Kidney (tissue), 22 donors: ENCODE data around the gene MYO5B. TPM values are rescaled to one million over a fixed set of nuclear protein-coding genes. Genes with fewer than 3 reads are reported as not detected.
"Not testable (repeated sequence)": the region's sequence is repeated elsewhere in the genome, so short reads cannot be mapped to it uniquely, and the experiment has no call there.

Experiments
- DNase-seq, 5 donors: peaks; one replicate each; pipeline ENCODE4 v3.0.0-alpha.2; 2013 to 2020
- FAIRE-seq: peaks from 2 replicates; lab custom pipeline; 2012; peaks lifted over from hg19 to GRCh38; lab: Jason Lieb, UNC
- H3K27ac ChIP-seq, 2 donors: one replicate each; pipeline ENCODE4 v1.7.0; 2013; ENCODE audit warnings: low read depth in 2 of 2, low read length in 2 of 2, inconsistent platforms in 1 of 2
- H3K27me3 ChIP-seq: one replicate; pipeline ENCODE4 v1.7.1; 2013; ENCODE audit warnings: low read length, inconsistent platforms; ENCODE audit not compliant: control insufficient read depth, insufficient read depth
- H3K36me3 ChIP-seq, 3 donors: one replicate each; pipeline versions ENCODE4 v1.7.0 to v1.7.1; 2013; ENCODE audit warnings: low read length in 3 of 3, control low read depth in 1 of 3, inconsistent platforms in 1 of 3; ENCODE audit not compliant: insufficient read depth in 3 of 3, control insufficient read depth in 2 of 3
- H3K4me1 ChIP-seq, 3 donors: one replicate each; pipeline versions ENCODE4 v1.7.0 to v1.7.1; 2013; ENCODE audit warnings: low read length in 3 of 3, inconsistent platforms in 1 of 3, low read depth in 1 of 3; ENCODE audit not compliant: control insufficient read depth in 2 of 3, insufficient read depth in 2 of 3
- H3K4me3 ChIP-seq, 3 donors: one replicate each; pipeline versions ENCODE4 v1.7.0 to v1.8.1; 2013; ENCODE audit warnings: low read length in 3 of 3, control low read depth in 1 of 3, inconsistent platforms in 1 of 3
- H3K9ac ChIP-seq, 3 donors: one replicate each; pipeline versions ENCODE4 v1.7.0 to v1.7.1; 2013; ENCODE audit warnings: low read length in 3 of 3, control low read depth in 1 of 3, inconsistent platforms in 1 of 3
- H3K9me3 ChIP-seq, 3 donors: one replicate each; pipeline versions ENCODE4 v1.7.0 to v1.7.1; 2013; ENCODE audit warnings: low read length in 3 of 3, control low read depth in 1 of 3, inconsistent platforms in 1 of 3; ENCODE audit not compliant: control insufficient read depth in 2 of 3, insufficient read depth in 1 of 3
- intact Hi-C: fragments of 100-400 bp; cut with DNase I; formaldehyde crosslinking; loops from one replicate; pipeline ENCODE4 v1.11.1; 2022
- long read RNA-seq, 10 donors: library from polyadenylated mRNA in 1 of 10; unstranded in 1 of 10; transcript quantifications; one replicate each; pipeline ENCODE4 v2.0.0 and lab custom pipeline, GENCODE V29; 2021 to 2026
- polyA plus RNA-seq: library from polyadenylated mRNA; stranded (reverse); fragments of 350-450 nt; fragmentation: Illumina TruSeq; extraction: RNeasy Lipid Tissue Mini Kit (QIAGEN cat#74804); gene quantifications from one replicate; pipeline ENCODE4 v1.2.3, GENCODE V29; 2014; ENCODE audit warnings: low read depth, low replicate concordance; ENCODE audit not compliant: insufficient read depth
- total RNA-seq: library from RNA; stranded (reverse); fragmentation: NEBNext Ultra II Directional; extraction: Animal tissue kit (Norgen Biotek cat#: 25700); gene quantifications from one replicate; pipeline ENCODE4 v1.2.1, GENCODE V29; 2021
- TF ChIP-seq, protein P1 (sequence below): IDR thresholded peaks from 3 replicates; pipeline ENCODE4 v1.5.1; 2012; ENCODE audit warnings: mild to moderate bottlenecking, moderate library complexity, borderline replicate concordance; ENCODE audit not compliant: insufficient read depth; ENCODE audit errors: extremely low read depth
- donor health status: control.
- donor health status: control.
- donor health status: control.
- donor health status: control.
- donor health status: control.
- donor health status: DM: yes; HTN: yes; CAD: no.
- donor health status: Normal renal cell carcinoma (clear cell type).

MYO5B gene
- 43.8 TPM for total RNA-seq
- polyA plus RNA-seq, result 17.8 TPM
- long read RNA-seq, donor 1, result 0 reads
- long read RNA-seq, donor 2, partial matches to known transcripts, result 0 of 1 reads
- long read RNA-seq, donor 2, other reads (novel, unspliced or antisense), result 0 of 1 reads
- long read RNA-seq, donor 3, result 0 reads
- long read RNA-seq, donor 4, result 0 reads
- long read RNA-seq, donor 5, result 0 reads
- long read RNA-seq, donor 6, partial matches to known transcripts, result 0 of 1 reads
- long read RNA-seq, donor 6, other reads (novel, unspliced or antisense), result 0 of 1 reads
- long read RNA-seq, donor 7, partial matches to known transcripts, result 11 of 23 reads
- long read RNA-seq, donor 7, other reads (novel, unspliced or antisense), result 10 of 23 reads
- long read RNA-seq, donor 8, partial matches to known transcripts, result 0 of 1 reads
- long read RNA-seq, donor 8, other reads (novel, unspliced or antisense), result 0 of 1 reads
- long read RNA-seq, donor 9, partial matches to known transcripts, result 0 of 1 reads
- long read RNA-seq, donor 9, other reads (novel, unspliced or antisense), result 0 of 1 reads
- long read RNA-seq, donor 10, result 0 reads

DNA sequence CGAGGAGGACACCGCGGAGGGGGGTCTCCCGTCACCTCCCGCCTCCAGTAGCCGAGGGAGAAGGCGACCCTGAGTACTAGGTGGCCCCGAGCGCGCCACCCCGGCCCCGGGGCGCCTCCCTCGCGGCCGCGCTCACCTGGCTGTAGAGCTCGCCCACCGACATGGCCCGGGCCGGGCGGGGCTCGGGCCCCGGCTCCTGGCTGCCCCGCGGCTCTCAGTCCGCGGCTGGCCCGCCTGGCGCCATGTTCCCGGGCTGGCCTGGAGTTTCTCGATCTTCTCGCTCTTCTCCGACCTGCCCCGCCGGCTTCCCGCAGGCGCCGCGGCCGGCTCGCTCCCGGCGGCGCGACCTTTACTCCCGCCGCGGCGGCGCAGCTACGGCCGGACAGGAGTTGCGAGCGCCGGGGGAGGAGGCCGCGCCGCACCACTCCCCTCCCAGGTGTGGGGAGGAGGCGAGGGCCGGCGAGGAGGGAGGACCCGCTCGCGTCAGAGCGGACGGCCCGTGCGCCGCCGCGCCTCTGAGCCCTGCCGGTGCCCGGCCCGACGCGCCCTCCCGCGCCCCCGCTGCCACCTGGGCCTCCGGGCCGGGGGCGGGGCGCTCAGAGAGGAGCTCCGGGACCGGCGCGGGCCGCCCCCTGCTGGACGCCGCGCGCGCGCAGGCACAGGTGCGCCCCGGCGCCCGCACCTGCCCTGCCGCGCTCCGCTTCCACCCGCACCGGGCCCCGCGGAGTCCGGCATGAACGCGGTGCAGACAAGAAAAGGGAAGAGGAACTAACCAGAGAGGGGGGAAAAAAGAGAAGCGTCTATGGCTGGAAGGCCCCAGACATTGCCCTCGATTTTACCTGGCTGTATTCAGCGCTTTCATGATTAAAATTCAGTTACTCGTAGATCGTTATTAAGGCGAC, at the start of gene MYO5B:
Gene MYO5B (minus strand): TSS at position 517 of the 902 bp plus-strand sequence. CDS start 354 bp downstream, at position 163.
- DNase-seq (peak; percentile 67 to 93 (median 82)), FAIRE-seq (no peak)
- H3K4me3 ChIP-seq, result peak within 1 kb of the TSS; percentile 18 to 76 (median 67)
- H3K9me3 ChIP-seq, result no peaks in the 10 kb centered on the region
- H3K27ac ChIP-seq, result peak within 1 kb of the TSS in 1 of 2 donors; percentile 43
- no peaks in the 10 kb centered on the region for H3K36me3 ChIP-seq
- H3K27me3 ChIP-seq, result peaks cover 7% of the 10 kb centered on the region
- intact Hi-C loops, result no loop called here
- peak within 1 kb of the TSS in 1 of 3 donors; percentile 61 for H3K9ac ChIP-seq
- TF ChIP-seq, protein P1, sequence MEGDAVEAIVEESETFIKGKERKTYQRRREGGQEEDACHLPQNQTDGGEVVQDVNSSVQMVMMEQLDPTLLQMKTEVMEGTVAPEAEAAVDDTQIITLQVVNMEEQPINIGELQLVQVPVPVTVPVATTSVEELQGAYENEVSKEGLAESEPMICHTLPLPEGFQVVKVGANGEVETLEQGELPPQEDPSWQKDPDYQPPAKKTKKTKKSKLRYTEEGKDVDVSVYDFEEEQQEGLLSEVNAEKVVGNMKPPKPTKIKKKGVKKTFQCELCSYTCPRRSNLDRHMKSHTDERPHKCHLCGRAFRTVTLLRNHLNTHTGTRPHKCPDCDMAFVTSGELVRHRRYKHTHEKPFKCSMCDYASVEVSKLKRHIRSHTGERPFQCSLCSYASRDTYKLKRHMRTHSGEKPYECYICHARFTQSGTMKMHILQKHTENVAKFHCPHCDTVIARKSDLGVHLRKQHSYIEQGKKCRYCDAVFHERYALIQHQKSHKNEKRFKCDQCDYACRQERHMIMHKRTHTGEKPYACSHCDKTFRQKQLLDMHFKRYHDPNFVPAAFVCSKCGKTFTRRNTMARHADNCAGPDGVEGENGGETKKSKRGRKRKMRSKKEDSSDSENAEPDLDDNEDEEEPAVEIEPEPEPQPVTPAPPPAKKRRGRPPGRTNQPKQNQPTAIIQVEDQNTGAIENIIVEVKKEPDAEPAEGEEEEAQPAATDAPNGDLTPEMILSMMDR, result peak; percentile 51
- peaks cover 0 to 2% (median 2%) of the 10 kb centered on the region in 3 donors for H3K4me1 ChIP-seq

DNA sequence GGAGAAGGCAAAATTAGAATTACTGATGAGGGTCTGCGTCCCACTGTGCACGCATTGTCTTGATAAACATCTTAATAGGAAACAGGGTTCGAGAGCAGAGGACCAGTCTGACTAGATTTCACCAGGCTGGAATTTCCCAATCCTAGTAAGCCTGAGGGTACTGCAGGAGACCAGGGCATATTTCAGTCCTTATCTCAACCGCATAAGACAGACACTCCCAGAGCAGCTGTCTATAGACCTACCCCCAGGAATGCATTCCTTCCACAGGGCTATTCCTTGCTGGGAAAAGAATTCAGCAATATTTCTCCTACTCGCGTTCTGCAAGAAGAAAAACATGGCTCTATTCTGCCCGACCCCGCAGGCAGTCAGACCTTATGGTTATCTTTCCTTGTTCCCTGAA, 46.8 kb upstream of the MYO5B start:
- H3K4me1 ChIP-seq, H3K36me3 ChIP-seq, H3K4me3 ChIP-seq, H3K9me3 ChIP-seq, H3K27ac ChIP-seq, H3K9ac ChIP-seq, FAIRE-seq, H3K27me3 ChIP-seq, DNase-seq, intact Hi-C loops: not testable (repeated sequence)

DNA sequence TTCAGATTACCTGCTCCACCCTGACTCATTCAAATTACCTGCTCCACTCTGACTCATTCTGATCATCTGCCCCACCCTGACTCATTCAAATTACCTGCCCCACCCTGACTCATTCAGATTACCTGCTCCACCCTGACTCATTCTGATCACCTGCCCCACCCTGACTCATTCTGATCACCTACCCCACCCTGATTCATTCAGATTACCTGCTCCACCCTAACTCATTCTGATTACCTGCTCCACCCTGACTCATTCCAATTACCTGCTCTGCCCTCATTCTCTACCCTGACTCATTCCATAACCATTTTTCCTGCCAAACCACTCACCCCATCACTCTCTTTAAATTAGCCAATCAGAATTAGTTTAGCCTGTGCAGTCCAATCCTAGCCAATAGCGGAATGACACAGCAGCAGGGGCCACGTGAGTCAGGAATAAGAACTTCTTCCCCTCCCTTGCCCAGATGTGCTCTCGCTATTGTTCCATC, 45.2 kb upstream of the MYO5B start:
- no peaks in the 10 kb centered on the region for H3K9me3 ChIP-seq
- DNase-seq, result no peak
- H3K27me3 ChIP-seq, result no peaks in the 10 kb centered on the region
- H3K27ac ChIP-seq, result no peak overlapping the region
- intact Hi-C loops, result no loop called here
- TF ChIP-seq, protein P1, result no peak
- no peaks in the 10 kb centered on the region for H3K4me1 ChIP-seq
- H3K36me3 ChIP-seq, result no peaks in the 10 kb centered on the region
- no peak for FAIRE-seq
- no peak overlapping the region for H3K4me3 ChIP-seq
- H3K9ac ChIP-seq, result no peak overlapping the region
